GM19438 (cell line): ENCODE results near the gene CHID1.

Source experiments
- ATAC-seq: cut with Tn5 transposase; IDR thresholded peaks from one replicate; pipeline ENCODE4 v1.9.1; 2021; ENCODE audit warnings: low read depth; ENCODE audit not compliant: unreplicated experiment

Gene CHID1

GRCh38 chr11:911031-911889 lies 650 bp upstream of the CHID1 start:
- ATAC-seq: peak; percentile 29

- peak; percentile 34 for ATAC-seq
Observed at GRCh38 chr11:910044-910588, 494 bp downstream of the CHID1 start.

GRCh38 chr11:909406-909805 lies 1.2 kb downstream of the CHID1 start:
- ATAC-seq: no peak

DNA sequence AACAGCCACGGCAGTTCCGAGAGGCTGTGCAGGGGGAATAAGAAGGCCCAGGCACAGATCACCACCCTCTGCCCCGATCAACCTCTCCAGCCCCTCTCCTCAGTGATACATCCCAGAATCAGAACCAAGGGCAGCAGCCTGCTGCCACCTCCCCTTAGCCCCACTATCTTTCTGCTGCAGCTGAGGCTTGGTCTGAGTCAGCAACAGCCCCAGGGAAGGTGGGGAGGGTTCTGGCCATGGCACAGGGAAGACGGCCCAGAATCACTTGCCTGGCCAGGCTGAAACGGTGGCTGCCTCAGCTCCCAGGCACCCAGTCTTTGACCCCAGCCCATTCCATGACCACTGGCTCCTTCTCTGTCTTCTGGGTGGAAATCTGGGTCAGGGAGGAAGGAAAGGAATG lies 2.3 kb downstream of the CHID1 start:
- no peak for ATAC-seq

DNA sequence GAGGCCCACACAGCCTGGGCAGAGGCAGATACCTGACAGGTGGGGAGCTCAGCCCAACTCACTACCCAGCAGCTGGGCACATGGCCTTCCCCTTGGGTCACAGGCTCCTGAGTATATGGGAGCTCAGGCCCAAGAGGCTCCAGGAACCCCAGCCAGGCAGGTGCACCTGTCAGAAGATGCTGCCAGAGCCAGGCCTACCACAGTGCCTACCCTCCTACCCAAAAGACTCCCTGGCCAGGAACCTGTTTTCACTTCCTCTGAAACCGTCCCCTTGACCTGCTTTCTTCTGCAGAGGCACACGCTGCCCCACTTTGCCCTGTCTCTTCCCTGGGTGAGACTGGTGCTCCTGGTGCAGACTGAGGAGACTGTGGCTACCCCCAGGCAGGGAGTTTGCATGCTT lies 2.9 kb downstream of the CHID1 start:
- ATAC-seq: no peak

DNA sequence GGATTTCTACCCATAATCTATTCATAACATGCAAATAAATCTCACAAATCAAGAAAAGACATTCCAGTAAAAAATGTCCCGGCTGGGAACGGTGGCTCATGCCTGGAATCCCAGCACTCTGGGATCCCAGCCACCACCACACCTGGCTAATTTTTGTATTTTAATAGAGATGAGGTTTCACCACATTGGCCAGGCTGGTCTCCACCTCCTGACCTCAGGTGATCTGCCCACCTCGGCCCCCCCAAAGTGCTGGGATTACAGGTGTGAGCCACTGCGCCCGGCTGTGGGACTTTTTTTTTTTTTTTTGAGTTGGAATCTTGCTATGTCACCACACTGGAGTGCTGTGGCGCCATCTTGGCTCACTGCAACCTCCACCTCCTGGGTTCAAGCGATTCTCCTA lies 4.7 kb downstream of the CHID1 start:
- no peak for ATAC-seq

DNA sequence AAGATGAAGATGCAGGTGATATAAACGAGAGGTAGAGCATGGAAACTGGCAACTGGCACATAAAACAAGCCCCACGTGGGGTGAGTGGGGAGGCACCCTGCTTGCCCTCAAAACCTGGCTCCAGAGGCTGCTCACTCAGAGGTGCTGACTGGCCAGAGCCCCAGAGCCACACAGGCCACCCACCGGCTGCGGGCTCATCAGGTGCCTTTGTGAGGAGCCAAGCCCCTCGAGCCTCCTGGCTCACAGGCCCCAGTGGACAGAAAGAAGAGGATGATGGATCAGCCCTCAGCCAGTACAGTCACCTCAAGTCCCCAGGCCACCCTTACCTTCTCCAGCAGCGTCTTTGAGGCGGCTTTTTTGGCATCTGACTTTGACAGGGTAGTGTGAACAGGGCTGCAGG lies 6.2 kb downstream of the CHID1 start:
- no peak for ATAC-seq

DNA sequence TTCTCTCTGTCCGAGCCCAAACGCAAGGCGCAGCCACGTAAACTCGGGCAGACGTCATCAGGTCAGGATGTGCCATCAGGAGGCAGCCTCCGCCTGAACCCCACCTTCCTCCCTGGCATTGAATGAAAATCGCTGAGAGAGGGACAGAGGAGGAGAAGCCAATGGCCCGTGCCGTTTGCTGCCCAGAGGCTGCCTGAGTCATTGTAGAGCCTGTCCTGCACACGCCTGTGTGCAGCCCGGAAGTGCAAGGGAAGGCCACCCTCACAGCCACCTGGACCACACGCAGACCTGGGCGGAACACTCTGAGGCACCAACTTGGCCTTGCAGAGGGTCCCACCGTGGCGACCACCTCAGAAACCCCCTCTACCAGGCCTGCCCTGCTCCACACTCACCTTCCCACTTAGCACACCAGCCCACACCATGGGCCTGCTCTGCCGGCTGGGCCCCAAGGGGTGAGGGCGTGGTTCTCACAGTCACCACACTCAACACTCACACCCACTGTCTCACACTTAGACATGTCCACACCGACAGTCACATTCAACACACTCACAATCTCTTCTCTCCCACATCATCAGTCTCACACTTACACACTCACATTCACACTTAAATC lies 9.1 kb downstream of the CHID1 start:
- ATAC-seq: no peak

- no peak for ATAC-seq
Observed at GRCh38 chr11:900545-900944, 10.1 kb downstream of the CHID1 start.

DNA sequence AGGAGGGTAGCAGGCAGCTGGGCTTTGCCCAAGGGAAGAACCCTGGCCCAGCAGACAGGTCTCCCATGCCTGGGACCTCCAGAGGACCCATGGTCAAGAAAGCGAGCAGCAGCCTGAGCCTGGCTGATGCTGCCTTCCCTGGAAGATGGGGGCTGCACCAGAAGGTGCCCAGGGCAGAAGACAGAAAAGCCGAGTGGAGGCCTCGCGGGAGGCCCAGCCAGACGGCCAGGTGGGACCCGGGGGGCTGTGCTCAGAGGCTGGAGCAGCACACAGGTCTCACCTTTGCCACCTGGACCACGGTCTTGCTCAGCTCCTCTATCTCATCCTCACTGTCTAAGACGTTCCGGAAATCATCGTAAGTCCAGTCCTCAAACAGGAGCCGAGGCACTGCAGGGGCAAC lies 10.9 kb downstream of the CHID1 start:
- ATAC-seq: no peak

- no peak for ATAC-seq
Observed at GRCh38 chr11:898540-899190, 11.9 kb downstream of the CHID1 start.

DNA sequence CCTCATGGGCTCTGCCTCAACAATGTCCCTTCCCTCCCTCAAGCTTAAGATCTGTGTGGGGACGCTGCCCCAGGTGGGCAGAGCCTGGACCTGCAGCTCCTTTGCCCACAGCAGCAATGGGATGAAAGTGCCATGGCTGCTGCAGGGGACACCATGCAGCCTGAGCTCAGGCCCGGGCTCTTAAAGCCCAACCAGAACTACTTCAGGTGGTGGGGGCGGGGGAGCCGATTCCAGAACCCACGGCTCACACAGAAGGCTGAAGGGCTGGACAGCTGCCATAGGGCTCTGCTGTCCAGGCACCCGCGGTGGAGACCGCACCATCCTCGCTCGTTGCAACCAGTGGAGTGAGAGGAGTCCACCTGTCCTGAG lies 12.5 kb downstream of the CHID1 start:
- no peak for ATAC-seq

- no peak for ATAC-seq
Observed at GRCh38 chr11:897253-898142, 13.1 kb downstream of the CHID1 start.

DNA sequence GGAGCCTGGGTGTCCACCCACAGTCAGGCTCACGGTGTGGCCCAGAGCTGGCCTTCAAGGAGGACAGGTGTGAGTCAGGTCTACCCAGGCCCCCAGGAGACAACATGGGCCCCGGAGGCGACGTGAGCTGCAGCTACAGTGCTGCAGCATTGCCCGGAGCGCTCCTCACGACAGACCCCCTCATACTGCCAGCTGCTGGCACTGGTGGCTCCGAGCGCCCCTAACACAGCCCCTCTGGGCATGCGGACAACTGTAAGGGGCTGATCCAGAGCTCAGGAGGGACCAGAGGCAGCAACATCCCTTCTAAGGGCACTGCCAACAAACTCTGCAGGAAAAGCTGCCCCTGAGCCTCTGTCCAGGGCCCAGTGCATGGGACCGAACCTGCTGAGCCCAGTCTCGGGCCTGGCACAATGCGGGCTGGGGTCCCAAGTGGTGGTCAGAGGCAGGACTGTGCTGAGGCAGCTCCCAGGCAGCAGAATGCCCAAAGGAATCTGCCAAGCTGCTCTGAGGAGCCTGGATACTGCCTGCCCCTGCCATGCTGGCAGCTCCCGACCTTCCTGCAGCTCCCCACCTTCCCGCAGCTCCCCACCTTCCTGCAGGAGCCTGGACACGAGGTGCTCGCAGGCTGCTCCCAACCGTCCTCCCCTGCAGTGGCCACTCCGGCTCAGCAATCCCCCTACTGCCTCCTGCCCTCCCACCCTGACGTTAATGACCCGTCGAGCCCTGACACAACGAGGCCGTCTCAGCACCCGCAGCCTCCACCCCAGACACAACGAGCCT lies 15.1 kb downstream of the CHID1 start:
- ATAC-seq: no peak

DNA sequence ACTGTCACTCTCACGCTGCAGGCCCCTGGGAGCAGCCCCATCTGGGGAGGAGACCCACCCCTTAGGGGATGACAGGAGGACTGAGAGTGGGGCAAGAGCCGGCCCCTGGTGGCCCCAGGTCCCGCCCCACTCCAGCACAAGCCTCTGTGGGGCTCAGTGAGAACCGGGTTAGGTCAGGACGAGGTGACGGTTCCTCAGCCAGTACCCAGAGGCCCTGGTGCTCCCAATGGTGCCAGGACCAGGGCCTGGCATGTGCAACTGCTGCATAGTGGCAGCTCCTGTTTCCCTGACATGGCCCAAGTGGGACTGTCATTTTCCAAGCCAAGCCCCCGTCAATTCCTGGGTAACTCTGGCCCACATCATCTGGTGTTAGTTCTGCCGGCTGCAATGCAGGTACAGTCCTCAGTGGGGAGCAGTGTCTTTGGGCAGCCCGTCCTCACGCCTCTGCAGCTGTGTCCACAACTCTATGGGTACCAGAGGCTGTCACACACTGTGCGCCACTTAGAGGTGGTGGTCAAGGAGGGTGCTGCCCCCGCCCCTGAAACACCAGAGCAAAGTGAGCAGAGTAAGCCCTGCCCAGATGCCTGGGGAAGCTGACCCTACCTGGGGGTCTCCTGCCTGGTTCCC lies 15.9 kb downstream of the CHID1 start:
- ATAC-seq: no peak

DNA sequence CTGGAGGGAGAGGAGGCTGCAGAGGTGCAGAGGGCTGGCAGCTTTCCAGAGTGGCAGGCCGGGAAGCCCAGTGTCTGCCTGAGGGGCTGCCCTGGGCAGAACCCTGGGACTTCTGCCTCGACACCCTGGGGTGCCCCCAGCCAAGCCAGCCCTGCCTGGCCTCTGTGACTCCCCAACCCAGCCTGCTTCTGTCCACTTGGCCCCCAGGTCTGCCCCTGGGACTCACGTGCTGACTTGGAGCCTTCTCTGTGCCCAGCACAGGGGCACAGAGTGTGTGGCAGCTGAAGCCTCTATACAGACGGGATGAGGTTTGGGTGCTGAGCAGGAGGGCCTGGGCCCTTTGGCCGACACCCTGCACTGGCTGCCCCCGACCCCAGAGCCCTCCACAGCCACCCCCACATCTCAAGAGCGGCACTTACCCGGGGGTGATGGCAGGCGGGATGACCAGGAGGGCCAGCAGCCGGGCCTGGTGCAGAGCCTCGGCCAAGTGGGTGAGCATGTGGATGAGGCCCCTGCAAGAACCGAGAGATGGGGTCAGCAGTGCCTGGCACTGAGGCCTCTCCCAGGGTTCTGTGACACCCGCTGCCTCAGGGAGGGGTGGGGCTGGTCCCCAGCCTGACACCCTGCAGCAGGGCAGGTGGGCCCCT lies 17.5 kb downstream of the CHID1 start:
- ATAC-seq: no peak

GRCh38 chr11:890794-891540 lies 19.6 kb downstream of the CHID1 start:
- no peak for ATAC-seq
